GM23248 (cell line): ENCODE data around the gene SHROOM4.

Experiments used
- EZH2 ChIP-seq: fragments of 200-600 bp; sonication (generic); IDR thresholded peaks from 2 replicates; pipeline ENCODE4 v1.6.1; 2018; ENCODE audit warnings: antibody characterized with exemption, mild to moderate bottlenecking; ENCODE audit not compliant: insufficient read depth, poor library complexity, severe bottlenecking
- EZH2phosphoT487 ChIP-seq: fragments of 200-600 bp; sonication (generic); IDR thresholded peaks from 2 replicates; pipeline ENCODE4 v1.6.1; 2018; ENCODE audit warnings: antibody characterized with exemption, moderate library complexity, mild to moderate bottlenecking, low read depth; ENCODE audit not compliant: insufficient read depth

DNA sequence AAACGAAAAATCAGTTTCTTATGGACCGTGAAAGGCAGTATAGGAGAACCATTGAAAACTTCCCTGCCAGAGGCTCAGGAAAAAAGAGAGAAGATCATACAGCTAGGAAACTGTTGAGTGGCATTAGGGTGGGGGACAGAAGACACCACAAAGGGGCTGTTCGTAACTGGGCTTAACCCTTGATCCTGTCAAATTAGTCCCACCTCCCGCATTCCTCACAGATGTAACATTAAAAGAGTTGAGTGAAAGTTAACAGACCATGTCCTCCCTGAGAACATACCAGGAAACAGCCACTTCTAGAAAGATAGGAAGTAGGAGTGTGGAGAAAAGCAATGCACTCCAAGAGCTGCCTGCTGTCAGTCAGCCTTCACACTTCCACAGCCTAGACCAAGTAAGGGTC lies 8.7 kb downstream of the SHROOM4 start:
- TF ChIP-seq EZH2, result no peak
- TF ChIP-seq EZH2phosphoT487, result no peak
